BE2C (cell line): ENCODE data around the gene VCAN. TPM values are rescaled to one million over a fixed set of nuclear protein-coding genes. Genes with fewer than 3 reads are reported as not detected.

Source experiments
- DNase-seq: peaks from one replicate; pipeline ENCODE4 v3.0.0-alpha.2; 2020
- H3K27me3 ChIP-seq: fragments of 250-450 bp; sonication (Bioruptor Pico); 2 replicates; pipeline ENCODE4 v1.5.1; 2020; ENCODE audit warnings: mild to moderate bottlenecking
- H3K36me3 ChIP-seq: fragments of 250-450 bp; sonication (Bioruptor Pico); 2 replicates; pipeline ENCODE4 v1.5.1; 2020; ENCODE audit warnings: mild to moderate bottlenecking
- H3K4me1 ChIP-seq: fragments of 250-450 bp; sonication (Bioruptor Pico); 2 replicates; pipeline ENCODE4 v1.5.1; 2020
- H3K4me3 ChIP-seq: 2 replicates; pipeline ENCODE4 v1.5.1; 2011; ENCODE audit warnings: low read depth, low read length
- H3K9me3 ChIP-seq: fragments of 250-450 bp; sonication (Bioruptor Pico); 2 replicates; pipeline ENCODE4 v1.5.1; 2020
- polyA plus RNA-seq: library from polyadenylated mRNA; unstranded; fragments of >200 nt; gene quantifications from one replicate; pipeline ENCODE4 v1.2.1, GENCODE V29; 2012; ENCODE audit warnings: low read depth, missing spikeins; ENCODE audit not compliant: insufficient read length, insufficient read depth
- TF ChIP-seq, protein P1 (sequence below): IDR thresholded peaks from 2 replicates; pipeline ENCODE4 v1.5.1; 2012; ENCODE audit warnings: mild to moderate bottlenecking, low read depth, low read length

The VCAN gene
- 3.3 TPM for polyA plus RNA-seq

DNA sequence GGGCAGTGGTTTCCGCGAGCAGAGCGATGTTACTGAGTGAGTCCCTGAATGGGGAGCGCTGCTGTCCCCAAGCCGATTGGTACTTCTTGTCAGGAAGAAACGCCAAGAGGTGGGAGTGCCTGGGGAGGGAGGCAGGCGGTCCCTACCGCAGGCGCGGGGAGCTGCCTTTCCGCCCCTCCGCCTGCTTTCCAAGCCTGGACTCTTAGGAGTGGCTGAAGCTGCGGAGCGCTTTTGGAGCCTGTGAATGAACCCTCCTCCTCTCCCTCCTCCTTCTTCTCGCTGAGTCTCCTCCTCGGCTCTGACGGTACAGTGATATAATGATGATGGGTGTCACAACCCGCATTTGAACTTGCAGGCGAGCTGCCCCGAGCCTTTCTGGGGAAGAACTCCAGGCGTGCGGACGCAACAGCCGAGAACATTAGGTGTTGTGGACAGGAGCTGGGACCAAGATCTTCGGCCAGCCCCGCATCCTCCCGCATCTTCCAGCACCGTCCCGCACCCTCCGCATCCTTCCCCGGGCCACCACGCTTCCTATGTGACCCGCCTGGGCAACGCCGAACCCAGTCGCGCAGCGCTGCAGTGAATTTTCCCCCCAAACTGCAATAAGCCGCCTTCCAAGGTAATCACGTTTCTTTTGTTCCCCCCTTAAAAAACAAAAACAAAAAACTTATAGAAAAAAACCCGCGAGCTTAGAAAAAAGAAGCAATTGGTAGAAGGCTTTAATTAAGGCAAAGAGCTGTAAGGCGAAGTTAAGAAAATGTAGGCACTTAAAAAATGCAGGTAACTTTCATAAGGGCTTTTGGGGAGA lies at the start of gene VCAN:
Gene VCAN (plus strand): TSS at position 340 of the 808 bp plus-strand sequence. CDS start 11,775 bp downstream, outside the sequence.
- H3K27me3 ChIP-seq, result peaks cover 34% of the 10 kb centered on the region
- H3K36me3 ChIP-seq, result no peaks in the 10 kb centered on the region
- TF ChIP-seq, protein P1, sequence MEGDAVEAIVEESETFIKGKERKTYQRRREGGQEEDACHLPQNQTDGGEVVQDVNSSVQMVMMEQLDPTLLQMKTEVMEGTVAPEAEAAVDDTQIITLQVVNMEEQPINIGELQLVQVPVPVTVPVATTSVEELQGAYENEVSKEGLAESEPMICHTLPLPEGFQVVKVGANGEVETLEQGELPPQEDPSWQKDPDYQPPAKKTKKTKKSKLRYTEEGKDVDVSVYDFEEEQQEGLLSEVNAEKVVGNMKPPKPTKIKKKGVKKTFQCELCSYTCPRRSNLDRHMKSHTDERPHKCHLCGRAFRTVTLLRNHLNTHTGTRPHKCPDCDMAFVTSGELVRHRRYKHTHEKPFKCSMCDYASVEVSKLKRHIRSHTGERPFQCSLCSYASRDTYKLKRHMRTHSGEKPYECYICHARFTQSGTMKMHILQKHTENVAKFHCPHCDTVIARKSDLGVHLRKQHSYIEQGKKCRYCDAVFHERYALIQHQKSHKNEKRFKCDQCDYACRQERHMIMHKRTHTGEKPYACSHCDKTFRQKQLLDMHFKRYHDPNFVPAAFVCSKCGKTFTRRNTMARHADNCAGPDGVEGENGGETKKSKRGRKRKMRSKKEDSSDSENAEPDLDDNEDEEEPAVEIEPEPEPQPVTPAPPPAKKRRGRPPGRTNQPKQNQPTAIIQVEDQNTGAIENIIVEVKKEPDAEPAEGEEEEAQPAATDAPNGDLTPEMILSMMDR, result no peak
- peak; percentile 51 for DNase-seq
- H3K4me1 ChIP-seq, result no peaks in the 10 kb centered on the region
- no peaks in the 10 kb centered on the region for H3K9me3 ChIP-seq
- H3K4me3 ChIP-seq, result peak within 1 kb of the TSS; percentile 72

DNA sequence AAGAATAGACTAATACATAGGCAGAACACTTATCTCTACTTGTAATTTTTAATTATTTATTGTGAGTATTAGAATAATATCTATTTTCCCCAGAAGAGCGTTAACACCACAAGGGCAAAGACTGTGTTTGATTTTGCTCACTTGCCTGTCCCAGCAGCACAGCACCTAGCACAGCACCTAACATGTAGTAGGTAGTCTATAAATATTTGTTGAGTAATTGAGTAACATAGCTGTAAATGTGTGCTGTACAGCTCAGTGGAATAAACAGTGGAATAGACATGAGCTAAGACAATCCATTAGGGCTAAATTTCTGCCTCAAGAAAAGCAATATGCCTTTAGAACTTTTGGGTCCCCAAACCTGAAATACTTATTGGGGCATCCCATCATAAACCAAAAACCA lies 49.3 kb upstream of the VCAN start:
- no peaks in the 10 kb centered on the region for H3K27me3 ChIP-seq
- H3K4me1 ChIP-seq, result no peaks in the 10 kb centered on the region
- H3K4me3 ChIP-seq, result no peak overlapping the region
- DNase-seq, result no peak
- TF ChIP-seq, protein P1, result no peak
- H3K36me3 ChIP-seq, result no peaks in the 10 kb centered on the region
- no peaks in the 10 kb centered on the region for H3K9me3 ChIP-seq

DNA sequence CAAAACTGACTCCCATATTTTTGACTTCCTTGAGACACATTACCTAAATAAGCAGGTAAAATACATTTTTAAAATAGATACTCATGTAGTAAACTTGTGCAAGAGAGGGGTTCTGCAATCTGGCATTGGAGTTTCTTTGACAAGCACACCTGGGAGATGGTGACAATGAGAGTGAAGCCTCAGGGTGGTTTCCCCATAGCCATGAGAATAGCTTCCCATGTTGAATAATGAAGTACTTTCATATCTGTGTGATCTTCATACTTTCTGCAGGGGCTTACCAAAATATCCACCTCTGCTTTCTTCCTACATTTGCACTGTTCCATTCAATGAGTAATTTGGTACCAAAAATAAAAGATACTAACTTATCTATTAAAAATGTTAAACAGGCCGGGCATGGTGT lies 44.7 kb upstream of the VCAN start:
- Histone ChIP-seq H3K4me1 (no peaks in the 10 kb centered on the region), H3K9me3 (no peaks in the 10 kb centered on the region), H3K36me3 (no peaks in the 10 kb centered on the region), H3K27me3 (no peaks in the 10 kb centered on the region), H3K4me3 (no peak overlapping the region)
- DNase-seq, result no peak
- TF ChIP-seq, protein P1, result no peak

DNA sequence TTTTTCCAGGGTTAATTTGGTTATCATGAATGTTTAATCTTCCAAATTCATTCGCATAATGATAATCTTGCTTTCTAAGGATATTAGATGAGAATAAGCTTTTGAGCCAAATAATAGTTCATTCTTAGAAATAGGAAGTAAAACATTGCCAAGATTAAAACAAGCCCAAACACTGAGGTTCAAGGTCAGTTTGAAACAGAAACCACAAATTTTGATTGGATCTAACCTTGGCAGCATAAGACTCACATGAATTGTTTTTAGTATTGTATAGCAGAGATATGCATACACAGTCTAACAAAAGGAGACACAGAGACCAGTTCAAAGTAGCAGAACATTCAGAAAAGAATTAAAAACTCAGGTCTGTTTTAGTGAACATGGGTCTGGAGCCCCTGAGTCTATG lies 43.4 kb upstream of the VCAN start:
- H3K36me3 ChIP-seq, result no peaks in the 10 kb centered on the region
- H3K4me1 ChIP-seq, result no peaks in the 10 kb centered on the region
- no peaks in the 10 kb centered on the region for H3K9me3 ChIP-seq
- H3K27me3 ChIP-seq, result no peaks in the 10 kb centered on the region
- H3K4me3 ChIP-seq, result no peak overlapping the region
- DNase-seq, result no peak
- TF ChIP-seq, protein P1, result no peak

DNA sequence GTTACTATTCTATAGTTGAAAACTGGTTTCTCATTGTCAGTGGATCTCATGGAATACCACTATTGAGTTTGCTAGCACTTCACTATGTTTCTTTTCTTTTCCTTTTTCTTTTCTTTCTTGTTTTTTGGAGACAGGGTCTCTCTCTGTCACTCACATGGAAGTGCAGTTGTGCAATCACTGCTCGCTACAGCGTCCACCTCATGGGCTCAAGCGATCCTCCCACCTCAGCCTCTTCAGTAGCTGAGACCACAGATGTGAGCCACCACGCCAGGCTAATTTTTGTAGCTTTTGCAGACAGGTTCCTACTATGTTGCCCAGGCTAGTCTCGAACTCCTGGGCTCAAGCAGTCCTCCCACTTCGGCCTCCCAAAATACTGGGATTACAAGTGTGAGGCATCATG lies 42.7 kb upstream of the VCAN start:
- no peak overlapping the region for H3K4me3 ChIP-seq
- no peak for DNase-seq
- TF ChIP-seq, protein P1, result no peak
- H3K27me3 ChIP-seq, result no peaks in the 10 kb centered on the region
- H3K4me1 ChIP-seq, result no peaks in the 10 kb centered on the region
- no peaks in the 10 kb centered on the region for H3K36me3 ChIP-seq
- H3K9me3 ChIP-seq, result no peaks in the 10 kb centered on the region
